GM10266 (cell line): ENCODE results near the gene PPAN.

Experiments used
- DNase-seq: peaks from one replicate; pipeline ENCODE4 v3.0.0; 2012; ENCODE audit errors: extremely low spot score
- CTCF ChIP-seq: IDR thresholded peaks from 2 replicates; pipeline ENCODE4 v1.5.1; 2012; ENCODE audit warnings: mild to moderate bottlenecking, low read depth; ENCODE audit not compliant: control insufficient read depth, insufficient read depth; ENCODE audit errors: missing control alignments

The PPAN gene

DNA sequence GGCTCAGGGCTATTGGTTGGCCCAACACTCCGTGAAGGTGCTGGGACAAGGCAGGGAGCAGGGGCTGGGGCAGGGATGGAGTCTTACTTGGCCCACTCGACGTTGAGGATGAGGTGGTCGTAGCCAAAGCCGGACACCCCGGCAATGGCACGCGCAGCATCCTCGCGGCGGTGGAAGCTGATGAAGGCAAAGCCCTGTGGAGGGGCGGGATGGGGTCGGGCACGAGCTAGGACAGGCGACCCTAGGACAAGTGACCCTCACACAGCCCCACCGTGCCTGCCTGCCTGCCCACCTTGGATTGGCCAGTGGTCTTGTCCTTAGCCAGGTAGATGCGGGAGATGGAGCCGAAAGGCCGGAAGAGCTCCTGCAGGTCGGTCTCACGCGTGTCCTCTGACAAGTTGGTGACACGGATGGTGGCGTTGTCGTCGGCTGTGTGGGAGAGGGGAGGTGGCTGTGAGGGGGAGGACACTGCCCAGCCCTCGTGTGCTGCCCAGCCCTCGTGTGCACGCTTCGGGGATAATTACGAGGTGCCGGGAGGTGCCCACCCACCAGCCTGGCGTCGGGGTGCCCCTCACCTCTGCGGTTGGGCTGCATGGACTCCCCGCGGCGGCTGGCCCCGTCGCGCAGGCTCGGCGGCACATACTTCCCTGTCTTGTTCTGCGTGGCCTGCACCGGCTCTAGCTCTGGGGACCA lies 9.4 kb downstream of the PPAN start:
- TF ChIP-seq CTCF, result no peak
- DNase-seq, result no peak

GRCh38 chr19:10116085-10116865 lies 10.1 kb downstream of the PPAN start:
- DNase-seq, result no peak
- TF ChIP-seq CTCF, result no peak

DNA sequence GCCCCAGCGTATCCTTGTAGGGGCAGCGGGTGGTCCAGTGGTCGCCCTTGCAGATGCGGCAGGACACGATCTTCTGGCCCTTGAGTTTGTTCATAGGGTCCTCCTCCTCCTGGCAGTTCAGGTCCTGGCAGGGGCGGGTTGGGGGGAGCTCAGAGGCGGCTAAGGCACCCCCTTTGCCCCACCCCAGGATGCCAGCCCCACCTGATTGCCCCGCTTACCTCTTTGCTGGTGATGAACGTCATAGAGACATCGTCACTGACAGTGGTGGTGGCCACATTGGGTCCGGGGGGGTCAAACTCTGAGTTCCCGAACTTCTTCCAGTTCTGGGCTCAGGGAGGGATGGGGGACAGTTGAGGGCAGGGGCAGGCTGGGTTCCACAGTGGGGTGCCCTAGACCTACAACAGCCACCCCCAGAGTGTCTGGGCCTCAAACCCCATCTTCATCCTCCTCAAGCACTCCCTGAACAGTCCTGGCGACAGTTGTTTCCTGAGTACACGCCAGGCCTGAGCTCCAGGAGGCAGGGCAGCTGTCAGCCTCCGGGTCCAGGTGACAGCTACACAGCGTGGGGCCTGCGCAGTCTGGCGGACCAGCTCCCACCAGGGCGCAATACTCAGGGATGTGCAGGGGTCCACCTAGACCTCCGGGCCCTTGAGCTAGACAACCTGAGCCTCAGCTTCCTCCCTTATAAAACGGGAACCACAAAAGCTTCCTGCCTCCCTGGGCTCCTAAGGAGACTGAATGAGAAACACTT lies 10.9 kb downstream of the PPAN start:
- no peak for DNase-seq
- TF ChIP-seq CTCF, result no peak

- DNase-seq, result no peak
- TF ChIP-seq CTCF, result no peak
Measured at GRCh38 chr19:10118960-10119359, 12.8 kb downstream of the PPAN start.

DNA sequence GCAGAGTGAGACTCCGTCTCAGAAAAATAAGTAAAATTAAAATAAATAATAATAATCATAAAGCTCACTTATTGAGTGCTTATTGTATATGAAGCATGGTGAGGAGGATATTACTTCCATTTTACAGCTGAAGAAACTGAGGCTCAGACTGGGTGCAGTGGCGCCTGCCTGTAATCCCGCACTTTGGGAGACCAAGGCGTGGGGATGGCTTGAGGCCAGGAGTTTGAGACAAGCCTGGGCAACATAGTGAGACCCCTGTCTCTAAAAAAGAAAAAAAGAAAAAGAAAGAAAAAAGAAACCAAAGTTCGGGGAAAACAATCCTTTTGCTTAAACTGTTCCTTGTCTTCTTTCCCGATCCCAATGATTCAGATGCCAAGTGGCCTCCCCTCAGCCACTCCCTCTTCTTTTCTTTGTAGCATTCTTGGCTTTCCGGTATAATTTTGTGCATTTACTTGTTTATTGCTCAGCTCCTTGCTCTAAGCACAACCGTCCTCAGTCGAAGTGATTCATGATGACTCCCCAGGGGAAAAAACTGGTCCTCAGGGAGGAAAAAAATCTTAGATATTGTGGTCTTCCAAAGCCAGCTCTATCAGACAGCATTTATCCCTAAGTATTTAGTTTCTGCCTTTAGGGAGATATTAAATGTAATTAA lies 14.5 kb downstream of the PPAN start:
- DNase-seq, result no peak
- no peak for TF ChIP-seq CTCF

GRCh38 chr19:10122045-10122444 lies 15.9 kb downstream of the PPAN start:
- no peak for TF ChIP-seq CTCF
- DNase-seq, result no peak
